Kidney tubule cell (primary cell): Measurements from ENCODE around the gene RBM39.
"Not testable (repeated sequence)": the region's sequence is repeated elsewhere in the genome, so short reads cannot be mapped to it uniquely, and the experiment has no call there.

Experiments
- DNase-seq: peaks from one replicate; pipeline ENCODE4 v3.0.0-alpha.2; 2018; ENCODE audit warnings: low spot score

The RBM39 gene

DNA sequence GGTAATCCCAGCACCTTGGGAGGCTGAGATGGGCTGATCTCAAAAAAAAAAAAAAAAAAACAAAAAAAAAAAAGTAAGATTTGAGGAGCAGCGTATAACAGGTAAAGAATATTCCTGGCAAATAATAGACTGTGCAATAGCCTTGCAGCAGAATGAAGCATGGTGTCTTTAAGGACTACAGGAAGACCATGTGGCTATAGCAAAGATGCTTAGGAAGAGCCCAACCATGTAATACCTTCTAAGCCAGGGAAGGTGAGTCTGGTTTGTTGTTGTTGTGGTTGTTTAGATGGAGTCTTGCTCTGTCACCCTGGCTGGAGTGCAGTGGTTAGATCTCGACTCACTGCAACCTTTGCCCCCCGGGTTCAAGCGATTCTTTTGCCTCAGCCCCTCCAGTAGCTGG is 14.3 kb upstream of the RBM39 start:
- DNase-seq, result no peak

DNA sequence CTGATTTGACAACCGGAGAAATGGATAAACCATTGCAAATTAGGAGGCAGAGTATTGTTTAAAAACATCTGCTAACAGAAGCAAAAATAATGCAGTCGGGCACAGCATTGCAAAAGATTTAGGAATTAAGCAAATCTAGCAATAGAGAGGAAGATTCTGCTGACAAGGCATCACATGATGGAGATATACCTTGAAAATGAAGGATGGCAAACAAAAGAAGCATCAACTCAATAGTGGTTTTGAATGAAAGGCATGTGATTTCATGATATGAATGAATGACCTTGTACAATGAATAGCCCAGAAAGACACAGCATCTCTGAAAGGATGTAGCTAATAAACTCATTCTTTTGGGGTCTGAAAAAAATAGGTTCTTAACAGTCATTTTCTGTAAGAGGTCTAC is 8.6 kb upstream of the RBM39 start:
- no peak for DNase-seq

DNA sequence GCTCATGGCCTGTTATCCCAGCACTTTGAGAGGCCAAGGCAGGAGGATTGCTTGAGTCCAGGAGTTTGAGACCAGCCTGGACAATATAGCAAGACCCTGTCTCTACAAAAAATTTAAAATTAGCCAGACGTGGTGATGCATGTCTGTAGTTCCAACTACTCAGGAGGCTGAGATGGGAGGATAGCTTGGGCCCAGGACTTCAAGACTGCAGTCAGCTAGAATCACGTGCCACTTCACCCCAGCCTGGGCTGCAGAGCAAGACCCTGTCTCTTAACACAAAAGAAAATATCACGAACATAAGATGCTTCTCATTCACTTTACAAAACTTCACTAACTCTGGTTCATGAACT is 2.4 kb upstream of the RBM39 start:
- not testable (repeated sequence) for DNase-seq

DNA sequence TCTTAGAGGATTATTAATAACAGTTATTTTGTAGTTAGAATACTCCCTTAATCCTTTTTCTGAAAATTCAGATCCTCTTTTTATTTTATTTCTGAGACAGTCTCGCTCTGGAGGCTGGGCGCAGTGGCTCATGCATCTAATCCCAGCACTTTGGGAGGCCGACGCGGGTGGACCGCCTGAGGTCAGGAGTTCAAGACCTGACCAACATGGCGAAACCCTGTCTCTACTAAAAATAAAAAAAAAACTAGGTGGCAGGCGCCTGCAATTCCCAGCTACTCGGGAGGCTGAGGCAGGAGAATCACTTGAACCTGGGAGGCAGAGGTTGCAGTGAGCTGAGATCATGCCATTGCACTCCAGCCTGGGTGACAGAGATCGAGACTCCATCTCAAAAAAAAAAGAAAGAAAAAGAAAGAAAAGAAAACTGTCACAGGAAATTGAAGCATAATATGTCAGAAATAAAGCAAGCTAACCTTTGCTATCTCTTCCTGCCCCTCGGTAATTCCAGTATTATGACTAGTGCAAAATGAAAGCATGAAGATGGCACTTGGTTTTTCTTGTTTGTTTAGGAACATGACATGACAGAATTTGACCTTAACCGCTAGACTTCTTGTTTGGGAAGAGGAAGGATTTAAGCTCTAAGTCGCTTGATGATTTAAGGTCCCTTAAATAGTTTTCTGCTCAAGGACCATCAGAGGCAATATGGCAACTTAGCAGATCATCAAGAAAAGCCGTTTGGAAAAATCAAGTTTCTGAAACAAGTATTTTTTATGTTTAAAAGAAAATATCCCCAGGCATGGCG is 1.8 kb upstream of the RBM39 start:
- no peak for DNase-seq

DNA sequence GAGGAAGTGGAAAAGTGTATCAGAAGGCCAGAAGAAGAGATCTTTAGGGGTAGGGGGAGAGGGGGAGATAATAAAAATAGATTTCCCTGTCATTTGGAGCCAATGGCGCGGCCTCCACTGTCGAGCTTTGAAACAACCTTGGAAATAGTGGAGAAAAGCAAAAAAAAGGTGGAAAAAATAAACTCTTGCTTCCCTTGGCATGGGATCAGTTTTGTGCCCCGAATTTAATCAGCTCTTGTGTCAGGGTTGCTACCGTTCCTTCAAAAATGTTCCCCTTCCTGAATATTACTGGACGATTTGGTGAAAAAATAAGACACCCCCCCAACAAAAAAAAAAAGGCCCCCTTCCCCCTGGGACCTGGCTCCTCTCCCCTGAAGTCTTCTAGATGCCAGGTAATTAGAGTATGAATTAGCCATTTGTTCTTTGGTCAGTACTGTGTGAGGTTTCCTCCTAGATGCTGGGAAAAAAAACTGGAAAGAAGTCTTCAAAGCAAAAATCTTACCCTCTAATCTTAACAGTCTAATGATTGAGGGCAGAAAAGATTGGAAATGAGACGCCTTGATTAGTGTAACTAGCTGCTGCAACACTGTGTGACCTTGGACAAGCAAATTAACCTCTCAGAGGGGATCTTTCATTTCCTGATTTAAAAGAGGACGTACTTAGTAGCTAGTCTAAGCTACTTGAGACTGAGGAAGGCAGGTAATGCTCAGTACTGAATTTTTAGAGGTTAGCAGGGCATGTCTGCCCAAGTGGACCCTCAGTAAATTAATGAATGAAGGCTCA is 872 bp upstream of the RBM39 start:
- peak; percentile 42 for DNase-seq

DNA sequence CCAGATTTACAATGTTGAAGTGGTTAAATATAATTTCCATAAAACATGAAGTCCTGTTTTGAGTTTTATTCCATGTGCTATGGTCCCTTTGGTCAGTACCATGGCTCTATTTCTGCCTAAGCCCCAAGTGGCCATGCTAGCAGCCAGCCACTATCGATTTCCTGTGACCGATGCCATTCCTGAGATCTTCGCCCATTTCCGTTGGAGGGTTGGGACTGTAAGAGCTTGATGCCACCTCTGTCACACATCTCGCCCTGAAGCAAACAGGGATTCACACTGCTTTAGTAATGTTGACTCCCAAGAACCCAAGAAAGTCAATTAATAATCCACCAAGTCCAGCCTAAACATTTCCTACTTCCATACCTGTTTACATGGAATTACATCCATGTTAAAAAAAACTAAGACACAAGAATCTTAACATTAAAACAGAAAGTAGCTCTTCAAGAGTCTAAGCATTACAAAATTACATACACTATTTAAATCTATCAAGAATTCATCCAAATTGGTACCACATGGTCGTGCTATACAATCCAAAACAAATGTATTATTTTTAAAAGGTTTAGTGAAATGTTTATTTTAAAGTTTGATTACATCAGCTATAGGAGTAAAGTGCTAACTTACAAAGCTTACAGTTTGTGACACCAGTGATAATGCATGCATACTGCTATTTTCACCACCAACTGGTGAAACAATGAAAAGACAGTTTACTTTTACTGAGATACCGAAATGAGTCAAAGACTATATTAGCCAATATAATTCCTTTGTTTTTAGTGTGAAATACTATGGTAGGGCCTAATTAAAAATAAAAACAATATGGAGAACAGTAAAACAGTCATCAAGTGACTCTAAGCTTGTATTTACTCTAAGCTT is 2.5 kb downstream of the RBM39 start:
- DNase-seq, result peak; percentile 47

DNA sequence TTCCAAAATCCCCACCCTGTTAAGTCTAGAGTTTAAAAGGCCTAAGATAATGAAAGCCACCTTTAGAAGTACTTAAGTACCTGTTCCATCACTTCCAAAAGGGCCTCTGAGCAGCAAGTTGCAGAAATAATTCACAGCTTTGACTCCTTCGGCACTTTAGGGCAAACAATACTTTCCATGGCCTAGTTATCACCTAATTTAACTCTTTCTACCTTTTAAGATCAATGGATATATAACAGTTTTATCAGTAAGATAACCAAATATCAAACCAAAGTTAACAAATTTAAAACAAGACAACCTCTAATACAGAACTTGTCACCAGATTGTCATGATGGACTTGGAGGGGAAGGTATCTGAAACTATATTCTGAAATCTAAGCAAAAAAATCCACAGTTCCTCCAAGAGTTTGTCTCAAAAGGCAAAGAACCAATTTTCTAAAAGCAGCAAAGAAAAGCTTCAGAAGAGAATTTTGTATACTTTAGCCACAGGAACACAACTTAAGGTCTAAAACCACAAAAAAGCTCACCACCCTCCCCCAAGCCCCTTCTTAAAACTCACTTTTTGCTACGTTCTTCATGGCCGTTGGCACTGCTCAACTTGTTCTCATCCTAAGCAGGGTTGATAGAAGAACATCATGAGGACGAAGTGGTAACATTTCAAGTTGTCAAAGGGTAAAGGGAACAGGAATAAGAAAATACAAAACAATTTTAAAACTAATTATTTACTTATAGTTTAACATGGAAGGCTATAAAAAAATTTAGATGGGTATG is 3.5 kb downstream of the RBM39 start:
- no peak for DNase-seq

DNA sequence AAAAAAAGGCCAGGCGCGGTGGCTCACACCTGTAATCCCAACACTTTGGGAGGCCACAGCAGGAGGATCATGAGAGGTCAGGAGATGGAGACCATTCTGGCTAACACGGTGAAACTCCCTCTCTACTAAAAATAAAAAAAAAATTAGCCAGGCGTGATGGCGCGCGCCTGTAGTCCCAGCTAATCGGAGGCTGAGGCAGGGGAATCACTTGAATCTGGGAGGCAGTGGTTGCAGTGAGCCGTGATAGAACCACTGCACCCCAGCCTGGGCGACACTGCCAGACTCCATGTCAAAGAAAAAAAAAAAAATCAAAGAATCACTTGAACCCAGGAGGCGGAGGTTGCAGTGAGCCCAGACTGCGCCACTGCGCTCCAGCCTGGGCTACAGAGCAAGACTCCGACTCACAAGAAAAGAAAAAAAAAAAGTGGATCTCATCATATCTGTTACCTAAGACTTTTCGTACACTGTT is 4.2 kb downstream of the RBM39 start:
- DNase-seq, result no peak

DNA sequence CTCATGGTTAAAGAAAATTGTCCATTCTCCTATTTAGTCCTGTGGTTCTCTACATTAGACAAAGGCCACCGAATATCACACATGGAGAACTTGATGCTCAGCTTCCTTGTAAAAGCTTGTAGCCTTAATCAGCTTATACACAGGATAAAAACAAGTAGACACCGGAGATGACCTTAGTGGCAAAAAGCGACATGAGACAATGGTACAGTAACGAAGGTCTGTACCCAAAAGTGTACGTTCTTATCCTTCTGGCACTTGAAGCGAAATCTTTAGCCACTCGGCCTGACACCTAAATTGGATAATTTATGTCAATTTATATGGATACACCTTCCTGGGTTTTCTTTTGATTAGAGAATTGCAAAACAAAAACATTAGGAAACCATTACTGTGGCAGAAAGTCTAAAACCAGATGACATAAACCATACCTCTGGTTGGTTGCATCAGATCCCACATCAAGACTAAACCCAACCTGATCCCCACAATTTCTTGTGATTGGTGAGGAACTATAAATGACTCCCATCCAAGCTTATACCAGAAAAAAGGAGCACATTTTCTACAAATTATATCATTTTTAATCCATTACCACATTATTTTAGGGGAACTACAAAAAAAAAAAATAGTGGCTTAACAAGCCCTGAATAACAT is 6.1 kb downstream of the RBM39 start:
- DNase-seq, result no peak

DNA sequence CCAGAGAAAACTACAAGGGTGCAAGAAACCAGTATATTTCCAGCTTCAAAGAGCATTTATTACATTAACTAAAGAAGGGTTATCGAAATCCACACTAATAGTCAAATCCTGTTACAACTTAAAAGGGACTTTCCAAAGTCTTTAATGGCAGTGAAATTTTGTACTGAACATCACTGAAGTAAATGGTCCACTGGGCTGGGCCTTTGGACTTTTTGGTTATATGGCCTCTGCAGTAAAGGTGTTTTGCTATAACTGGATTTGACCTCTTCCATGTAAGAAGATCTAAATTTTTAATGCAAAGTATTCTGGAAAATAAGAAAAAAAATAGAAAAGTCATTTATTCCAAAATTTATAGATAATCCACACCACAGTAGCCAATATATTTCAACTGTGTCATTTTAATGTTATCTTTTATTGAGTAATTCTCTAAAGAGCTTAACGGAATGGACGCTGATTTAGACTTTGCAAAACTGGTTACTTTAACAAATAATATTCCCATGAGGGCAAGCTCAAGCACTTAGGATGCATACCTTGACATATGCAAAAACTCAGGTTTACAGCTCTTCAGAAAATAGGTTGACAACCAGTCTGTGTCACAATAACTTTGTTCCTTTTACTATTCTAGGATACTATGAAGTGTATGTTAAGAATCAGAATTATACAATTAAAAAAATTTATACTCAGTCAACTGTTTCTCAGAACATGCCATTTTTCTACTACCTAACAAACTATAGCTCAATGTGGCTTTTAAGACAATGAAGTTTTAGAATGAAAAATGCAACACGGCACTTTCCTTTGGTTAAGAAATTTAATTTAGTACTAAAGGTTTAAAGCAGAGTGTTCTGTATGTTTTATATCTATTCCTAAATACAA is 7.0 kb downstream of the RBM39 start:
- DNase-seq, result no peak

DNA sequence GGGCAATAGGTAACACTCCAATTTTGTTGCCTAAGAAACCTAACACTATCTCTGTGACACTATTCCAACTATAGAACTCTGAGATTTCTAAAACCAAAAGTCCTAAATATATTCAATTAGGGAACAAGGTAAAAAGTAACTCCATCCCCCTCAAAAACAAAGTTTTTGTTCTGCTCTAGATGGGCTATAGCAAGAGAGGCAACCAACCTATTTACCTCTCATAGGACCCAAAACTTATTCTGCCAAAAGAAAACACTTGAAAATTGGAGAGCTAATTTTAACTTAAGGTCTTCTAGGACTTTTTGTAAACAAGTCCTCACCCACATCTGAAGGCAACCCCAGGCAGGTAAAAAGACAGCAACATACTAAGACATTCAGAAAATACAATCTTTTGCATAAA is 7.7 kb downstream of the RBM39 start:
- no peak for DNase-seq

DNA sequence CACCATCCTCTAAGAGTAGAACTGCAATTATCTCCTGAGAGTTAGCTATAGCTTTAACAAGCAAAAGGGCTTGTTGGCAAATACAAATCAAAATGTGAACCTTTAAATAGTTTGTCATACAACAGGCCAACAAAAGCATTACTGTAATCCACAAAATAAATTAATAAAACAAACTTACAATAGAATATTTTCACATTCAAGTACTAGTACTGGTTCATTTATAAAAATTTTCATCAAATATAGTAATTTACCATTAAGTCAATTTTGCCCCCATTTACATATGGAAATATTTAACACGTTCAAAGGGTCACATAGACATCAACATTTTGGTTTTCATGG is 9.4 kb downstream of the RBM39 start:
- DNase-seq, result no peak

DNA sequence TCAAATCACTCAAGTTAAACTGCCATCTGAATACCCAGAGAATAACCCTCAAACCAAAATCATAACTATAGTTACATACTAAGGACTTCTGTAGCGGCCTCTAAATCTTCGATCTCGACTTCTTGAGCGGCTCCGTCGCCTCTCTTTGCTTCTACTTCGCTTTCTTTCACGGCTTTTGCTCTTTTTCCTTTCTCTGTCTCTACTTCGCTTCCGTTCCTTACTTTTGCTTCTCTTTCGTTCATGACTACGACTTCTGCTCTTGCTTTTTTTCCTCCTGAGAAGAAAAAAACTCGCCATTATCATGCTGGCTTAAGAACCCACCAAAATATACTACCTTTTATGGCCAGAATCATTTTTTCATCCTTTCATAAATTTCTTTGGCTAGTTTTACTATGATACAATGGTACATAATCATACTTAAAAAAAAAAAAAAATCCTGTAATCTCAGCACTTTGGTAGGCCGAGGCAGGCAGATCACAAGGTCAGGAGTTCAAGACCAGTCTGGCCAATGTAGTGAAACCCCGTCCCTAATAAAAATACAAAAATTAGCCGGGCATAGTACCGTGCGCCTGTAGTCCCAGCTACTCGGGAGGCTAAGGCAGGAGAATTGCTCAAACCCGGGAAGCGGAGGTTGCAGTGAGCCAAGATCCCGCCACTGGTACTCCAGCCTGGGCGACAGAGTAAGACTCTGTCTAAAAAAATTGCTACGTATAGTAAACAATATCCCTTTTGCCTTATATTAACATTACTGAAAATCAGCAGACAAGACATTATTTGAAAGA is 10.0 kb downstream of the RBM39 start:
- no peak for DNase-seq

DNA sequence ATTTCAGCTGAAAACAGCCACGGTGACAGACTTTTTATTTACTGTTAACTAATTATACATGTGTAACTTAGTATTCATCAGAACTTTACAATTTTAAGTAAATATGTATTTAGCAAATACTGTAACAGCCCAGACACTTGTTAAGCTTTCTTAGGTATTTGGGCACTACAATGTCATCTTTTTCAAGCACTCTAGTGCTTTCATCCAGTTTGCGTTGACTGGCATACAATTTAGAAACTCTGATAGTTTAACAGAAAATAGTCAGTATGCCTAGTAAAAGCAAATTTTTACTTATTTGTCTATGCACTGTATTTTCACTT is 10.6 kb downstream of the RBM39 start:
- no peak for DNase-seq

DNA sequence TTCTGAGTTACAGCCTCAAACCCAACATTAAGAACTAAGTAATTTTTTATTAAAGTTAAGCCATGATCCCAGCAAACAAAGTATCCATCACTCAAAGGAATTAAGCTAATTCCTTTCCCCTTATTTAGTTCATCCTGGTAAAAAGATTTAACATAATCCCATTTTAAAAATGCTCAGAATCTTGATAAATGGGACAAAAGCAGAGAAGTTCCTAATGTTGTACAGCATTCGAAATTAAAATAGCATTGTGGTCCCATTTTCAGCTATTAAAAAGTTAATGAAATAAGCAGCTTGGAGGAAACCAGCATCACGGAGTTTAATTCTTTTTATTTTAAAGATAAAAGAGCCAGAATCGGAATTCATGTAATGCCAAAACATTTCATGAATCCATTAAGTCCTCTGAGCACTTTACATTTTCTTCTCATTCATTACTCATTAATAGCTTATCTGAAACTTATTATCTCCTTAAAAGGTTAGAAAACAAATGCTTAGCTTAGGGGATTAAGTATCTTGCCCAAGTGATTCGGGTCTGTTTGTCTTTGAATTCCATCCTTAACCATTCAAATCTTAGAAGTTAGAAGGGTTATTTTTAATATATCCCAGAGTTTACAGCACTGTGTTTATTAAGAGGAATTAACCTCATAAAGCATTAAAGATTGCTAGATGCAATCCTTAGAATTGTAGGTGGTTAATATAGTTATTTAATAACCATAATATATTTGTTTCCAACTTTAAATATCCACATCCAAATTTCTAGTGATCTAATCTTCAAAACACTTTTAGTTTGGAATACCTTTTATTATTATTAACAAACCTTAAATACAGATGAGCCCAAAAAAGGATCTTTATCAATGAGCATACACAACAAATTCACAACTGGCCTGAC is 11.2 kb downstream of the RBM39 start:
- no peak for DNase-seq

DNA sequence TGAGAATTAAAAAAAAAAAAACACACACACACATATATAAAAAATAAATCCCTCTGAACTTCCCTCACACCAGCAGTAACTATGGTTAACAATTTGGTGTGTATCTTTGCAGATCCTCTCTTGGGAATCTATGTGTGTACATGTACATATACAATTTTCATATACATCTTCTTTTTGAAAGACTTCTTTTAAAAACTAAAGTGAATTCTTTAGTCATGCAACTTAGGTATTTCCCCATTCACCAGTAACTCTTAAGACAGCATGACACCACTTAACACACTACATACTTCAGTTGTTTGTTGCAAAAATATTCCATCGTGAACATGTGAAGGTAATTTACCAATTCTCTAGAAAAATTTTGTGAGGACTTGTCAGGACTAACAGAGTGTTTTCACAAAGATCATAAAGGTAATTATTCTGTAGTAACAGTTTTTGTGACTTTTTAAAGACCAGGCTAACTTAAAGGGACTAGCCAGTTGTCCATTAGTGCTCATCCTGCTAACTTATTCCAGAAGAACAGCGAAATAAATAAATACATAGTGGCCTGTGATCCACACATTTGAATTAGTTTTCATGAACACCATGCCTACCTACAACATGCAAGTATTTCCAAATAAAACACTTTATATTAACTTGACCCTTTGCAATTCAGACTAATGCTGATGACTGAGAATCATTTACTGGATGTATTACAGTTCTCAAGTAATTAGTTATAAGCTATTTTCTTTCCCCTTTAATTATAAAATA is 12.1 kb downstream of the RBM39 start:
- DNase-seq, result no peak

DNA sequence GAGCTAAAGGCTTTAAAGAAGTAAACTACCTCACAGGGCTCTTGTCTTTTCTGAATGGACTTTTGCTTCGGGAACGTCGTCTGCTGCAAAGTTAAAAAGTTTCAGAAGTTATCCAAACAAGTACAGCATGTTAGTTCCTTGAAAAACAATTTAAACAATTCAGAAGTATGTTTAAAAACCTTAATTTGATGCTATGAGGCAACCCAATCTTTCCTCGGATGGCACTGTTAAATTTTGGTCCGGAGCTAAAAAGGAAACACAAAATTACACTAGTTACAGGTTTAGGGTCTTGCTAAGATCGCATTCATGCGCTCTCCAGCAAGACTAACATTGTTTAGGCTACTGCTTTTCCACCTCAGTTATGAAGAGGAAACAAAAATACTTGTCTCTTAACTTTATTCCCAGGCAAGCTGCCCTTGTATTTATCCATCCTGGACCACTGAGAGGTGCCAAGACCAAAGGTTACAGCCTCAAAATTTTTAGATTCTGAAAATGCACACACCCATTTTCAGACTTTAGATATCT is 12.7 kb downstream of the RBM39 start:
- no peak for DNase-seq
